ENCODE data around the gene RPL15.
"Not testable (repeated sequence)": the region's sequence is repeated elsewhere in the genome, so short reads cannot be mapped to it uniquely, and the experiment has no call there.

The RPL15 gene

GRCh38 chr3:23916886-23917678, at the start of gene RPL15, which contains the start of gene NKIRAS1:
Gene RPL15, plus strand, starts transcription at chr3:23917132. Its CDS starts 728 bp downstream, at chr3:23917860.
Gene NKIRAS1, minus strand, starts transcription at chr3:23916990. Its CDS starts 6,086 bp downstream, at chr3:23910904.
- H3K27me3 ChIP-seq: peaks cover 18% of the 10 kb centered on the region
- H3K9me3 ChIP-seq: no peaks in the 10 kb centered on the region
- peak within 1 kb of the TSS; percentile 98 for H3K27ac ChIP-seq
- H3K4me2 ChIP-seq: peak within 1 kb of the TSS; percentile 93
- peaks cover 43% of the 10 kb centered on the region for H3K36me3 ChIP-seq
- no peak for TF ChIP-seq Cebpa-rat (IDR thresholded peaks at IDR 0.05)
- H4K20me1 ChIP-seq: peaks cover 67% of the 10 kb centered on the region
- peaks cover 52% of the 10 kb centered on the region for H3K4me1 ChIP-seq
- peak within 1 kb of the TSS; percentile 99 for H3K9ac ChIP-seq
- peak within 1 kb of the TSS; percentile 93 for H3K4me3 ChIP-seq

GRCh38 chr3:23867400-23867799, 49.5 kb upstream of the RPL15 start:
- peaks cover 80% of the 10 kb centered on the region for H4K20me1 ChIP-seq
- no peak overlapping the region for H3K9ac ChIP-seq
- no peak overlapping the region for H3K27ac ChIP-seq
- no peaks in the 10 kb centered on the region for H3K27me3 ChIP-seq
- peaks cover 9% of the 10 kb centered on the region; the same call in 1 of the 2 replicates for H3K4me1 ChIP-seq
- TF ChIP-seq Cebpa-rat (IDR thresholded peaks at IDR 0.05): no peak
- peaks cover 21% of the 10 kb centered on the region for H3K9me3 ChIP-seq
- H3K4me3 ChIP-seq: no peak overlapping the region
- H3K36me3 ChIP-seq: peaks cover 43% of the 10 kb centered on the region
- no peak overlapping the region for H3K4me2 ChIP-seq

- peaks cover 80% of the 10 kb centered on the region for H4K20me1 ChIP-seq
- TF ChIP-seq Cebpa-rat (IDR thresholded peaks at IDR 0.05): no peak
- H3K9ac ChIP-seq: no peak overlapping the region
- H3K27me3 ChIP-seq: no peaks in the 10 kb centered on the region
- H3K27ac ChIP-seq: no peak overlapping the region
- no peak overlapping the region for H3K4me3 ChIP-seq
- H3K36me3 ChIP-seq: peaks cover 39% of the 10 kb centered on the region
- no peak overlapping the region for H3K4me2 ChIP-seq
- H3K4me1 ChIP-seq: peaks cover 9% of the 10 kb centered on the region; the same call in 1 of the 2 replicates
- peaks cover 21% of the 10 kb centered on the region for H3K9me3 ChIP-seq
These were observed 49.1 kb upstream of the RPL15 start for GRCh38 chr3:23867838-23868237.

- no peak overlapping the region for H3K27ac ChIP-seq
- no peaks in the 10 kb centered on the region for H3K27me3 ChIP-seq
- H3K4me1 ChIP-seq: peaks cover 9% of the 10 kb centered on the region; the same call in 1 of the 2 replicates
- H3K4me3 ChIP-seq: no peak overlapping the region
- peaks cover 21% of the 10 kb centered on the region for H3K9me3 ChIP-seq
- no peak overlapping the region for H3K4me2 ChIP-seq
- no peak for TF ChIP-seq Cebpa-rat (IDR thresholded peaks at IDR 0.05)
- H3K9ac ChIP-seq: no peak overlapping the region
- peaks cover 80% of the 10 kb centered on the region for H4K20me1 ChIP-seq
- peaks cover 42% of the 10 kb centered on the region for H3K36me3 ChIP-seq
These were observed 46.8 kb upstream of the RPL15 start for GRCh38 chr3:23869977-23870662.

GRCh38 chr3:23870663-23871043, 46.3 kb upstream of the RPL15 start:
- not testable (repeated sequence) for H3K9ac ChIP-seq, H3K27me3 ChIP-seq, H3K4me3 ChIP-seq, H3K4me1 ChIP-seq, H3K4me2 ChIP-seq, H3K27ac ChIP-seq
- Histone ChIP-seq H4K20me1 (peaks cover 80% of the 10 kb centered on the region), H3K9me3 (peaks cover 21% of the 10 kb centered on the region), H3K36me3 (peaks cover 42% of the 10 kb centered on the region)

GRCh38 chr3:23871361-23871760, 45.6 kb upstream of the RPL15 start:
- H3K4me3 ChIP-seq, H3K27ac ChIP-seq, H3K4me2 ChIP-seq, H3K9ac ChIP-seq, H3K27me3 ChIP-seq, H3K4me1 ChIP-seq: not testable (repeated sequence)
- Histone ChIP-seq H4K20me1 (peaks cover 80% of the 10 kb centered on the region), H3K9me3 (peaks cover 21% of the 10 kb centered on the region), H3K36me3 (peaks cover 39% of the 10 kb centered on the region)

- Histone ChIP-seq H3K4me1 (no peaks in the 10 kb centered on the region), H3K27ac (no peak overlapping the region), H4K20me1 (peaks cover 80% of the 10 kb centered on the region), H3K4me3 (no peak overlapping the region), H3K9ac (no peak overlapping the region), H3K27me3 (no peaks in the 10 kb centered on the region), H3K36me3 (peaks cover 47% of the 10 kb centered on the region), H3K4me2 (no peak overlapping the region), H3K9me3 (peaks cover 24% of the 10 kb centered on the region)
- TF ChIP-seq Cebpa-rat (IDR thresholded peaks at IDR 0.05): no peak
These were observed 44.6 kb upstream of the RPL15 start for GRCh38 chr3:23872330-23872729.

- Histone ChIP-seq H3K9ac (no peak overlapping the region), H3K27ac (no peak overlapping the region), H3K27me3 (no peaks in the 10 kb centered on the region), H3K4me1 (no peaks in the 10 kb centered on the region), H3K36me3 (peaks cover 56% of the 10 kb centered on the region), H3K4me3 (no peak overlapping the region), H4K20me1 (peaks cover 80% of the 10 kb centered on the region), H3K4me2 (no peak overlapping the region), H3K9me3 (peaks cover 34% of the 10 kb centered on the region)
- TF ChIP-seq Cebpa-rat (IDR thresholded peaks at IDR 0.05): no peak
These were observed 43.0 kb upstream of the RPL15 start for GRCh38 chr3:23873941-23874340.

GRCh38 chr3:23874359-23875112, 42.4 kb upstream of the RPL15 start:
- H3K9me3 ChIP-seq: peaks cover 38% of the 10 kb centered on the region
- H4K20me1 ChIP-seq: peaks cover 80% of the 10 kb centered on the region
- peaks cover 60% of the 10 kb centered on the region for H3K36me3 ChIP-seq
- H3K4me3 ChIP-seq: no peak overlapping the region
- no peak overlapping the region for H3K9ac ChIP-seq
- no peak overlapping the region for H3K27ac ChIP-seq
- TF ChIP-seq Cebpa-rat (IDR thresholded peaks at IDR 0.05): no peak
- no peak overlapping the region for H3K4me2 ChIP-seq
- no peaks in the 10 kb centered on the region for H3K4me1 ChIP-seq
- H3K27me3 ChIP-seq: no peaks in the 10 kb centered on the region

All from BLaER1 (cell line).